Gastroesophageal sphincter (tissue), 4 donors: Measurements from ENCODE around the gene TRIP11. TPM values are rescaled to one million over a fixed set of nuclear protein-coding genes. Genes with fewer than 3 reads are reported as not detected.

Experiments used
- ATAC-seq: fragments of 150-250 bp; one replicate; pipeline ENCODE4 v1.9.1; 2016; ENCODE audit warnings: mild to moderate bottlenecking, moderate library complexity
- H3K27ac ChIP-seq, 4 donors: fragments of 200-600 bp; sonication (generic) in 3 of 4; 1 replicate in 3 of 4; 2 replicates in 1 of 4; pipeline ENCODE4 v1.5.1; 2016 to 2019
- H3K27me3 ChIP-seq: fragments of 200-600 bp; sonication (generic); one replicate; pipeline ENCODE4 v1.5.1; 2019
- H3K36me3 ChIP-seq, 2 donors: fragments of 200-600 bp; sonication (generic); one replicate each; pipeline ENCODE4 v1.5.1; 2019; ENCODE audit warnings: control low read depth in 1 of 2
- H3K4me1 ChIP-seq, 3 donors: fragments of 200-600 bp; sonication (generic); 1 replicate in 2 of 3; 2 replicates in 1 of 3; pipeline ENCODE4 v1.5.1; 2016 to 2019; ENCODE audit warnings: control low read depth in 2 of 3
- H3K4me3 ChIP-seq, 2 donors: fragments of 200-600 bp; sonication (generic); one replicate each; pipeline ENCODE4 v1.5.1; 2019; ENCODE audit warnings: mild to moderate bottlenecking in 1 of 2, moderate library complexity in 1 of 2
- H3K9me3 ChIP-seq, 3 donors: fragments of 200-600 bp; sonication (generic); one replicate each; pipeline ENCODE4 v1.5.1; 2017 to 2019; ENCODE audit warnings: control low read depth in 2 of 3
- CTCF ChIP-seq, 4 experiments: fragments of 200-600 bp in 2 of 4; fragments of 450-650 bp in 2 of 4; sonication (generic) in 1 of 4; IDR thresholded peaks; one replicate each; pipeline ENCODE4 v1.5.1; 2017 to 2019; ENCODE audit warnings: antibody characterized with exemption in 4 of 4, mild to moderate bottlenecking in 2 of 4, moderate library complexity in 2 of 4
- EP300 ChIP-seq: sonication (generic); formaldehyde crosslinking; IDR thresholded peaks from one replicate; pipeline ENCODE4 v1.6.1; 2017; ENCODE audit warnings: antibody characterized with exemption, mild to moderate bottlenecking
- POLR2A ChIP-seq, 2 donors: fragments of 450-650 bp; IDR thresholded peaks; one replicate each; pipeline ENCODE4 v1.6.1; 2017; ENCODE audit warnings: antibody characterized with exemption in 2 of 2, mild to moderate bottlenecking in 2 of 2, moderate library complexity in 1 of 2
- POLR2AphosphoS5 ChIP-seq: sonication (generic); formaldehyde crosslinking; IDR thresholded peaks from one replicate; pipeline ENCODE4 v1.6.1; 2017; ENCODE audit warnings: antibody characterized with exemption
- WGBS, 2 donors: methylation state at CpG; one replicate each; pipeline ENCODE4 v1.1.5; 2018; ENCODE audit warnings: low coverage in 1 of 2; 5-methylcytosine and 5-hydroxymethylcytosine counted together
- total RNA-seq, 4 donors: library from RNA; depleted of rRNA; stranded (reverse); fragments of >200 nt; gene quantifications; one replicate each; pipeline ENCODE4 v1.1.0, GENCODE V29; 2016

The TRIP11 gene
- total RNA-seq, 4 donors from 2014 or later: 39.3 to 51.6 (median 41.8) TPM

- WGBS, 2 donors: 58 to 86% methylated on average over 1 to 3 of the region's 3 CpGs
- no peak for ATAC-seq
- no peak for TF ChIP-seq POLR2AphosphoS5
- TF ChIP-seq EP300: no peak
- TF ChIP-seq CTCF (IDR thresholded peaks at IDR 0.05): no peak
- TF ChIP-seq POLR2A (IDR thresholded peaks at IDR 0.05): no peak
- H3K27ac ChIP-seq: no peak overlapping the region
- no peaks in the 10 kb centered on the region for H3K27me3 ChIP-seq
- H3K4me3 ChIP-seq: no peak overlapping the region
- peaks cover 0 to 3% of the 10 kb centered on the region in 2 donors for H3K36me3 ChIP-seq
- peaks cover 0 to 23% (median 8%) of the 10 kb centered on the region in 3 donors for H3K4me1 ChIP-seq
- H3K9me3 ChIP-seq: no peaks in the 10 kb centered on the region
These were observed 112.7 kb downstream of the TRIP11 start for GRCh38 chr14:91927191-91927590.

GRCh38 chr14:91926131-91926890 is 113.5 kb downstream of the TRIP11 start:
- ATAC-seq: no peak
- 82% methylated on average over 9 of the region's 17 CpGs; no CpG with 5 or more reads in 1 of the 2 donors for WGBS, 2 donors
- Histone ChIP-seq H3K27ac (peak overlapping the region in 1 of 4 donors; percentile 43), H3K9me3 (no peaks in the 10 kb centered on the region), H3K4me3 (no peak overlapping the region), H3K27me3 (no peaks in the 10 kb centered on the region), H3K36me3 (no peaks in the 10 kb centered on the region), H3K4me1 (peaks cover 0 to 25% (median 8%) of the 10 kb centered on the region in 3 donors)
- no peak for TF ChIP-seq POLR2AphosphoS5
- no peak for TF ChIP-seq POLR2A (IDR thresholded peaks at IDR 0.05)
- no peak for TF ChIP-seq CTCF (IDR thresholded peaks at IDR 0.05)
- TF ChIP-seq EP300: no peak

GRCh38 chr14:91925727-91926121 is 114.1 kb downstream of the TRIP11 start:
- peak overlapping the region in 1 of 4 donors; percentile 43 for H3K27ac ChIP-seq
- WGBS, 2 donors: 86% methylated on average over 8 of the region's 10 CpGs; no CpG with 5 or more reads in 1 of the 2 donors
- no peak overlapping the region for H3K4me3 ChIP-seq
- H3K27me3 ChIP-seq: no peaks in the 10 kb centered on the region
- no peak for ATAC-seq
- H3K4me1 ChIP-seq: peaks cover 0 to 31% (median 8%) of the 10 kb centered on the region in 3 donors
- no peaks in the 10 kb centered on the region for H3K36me3 ChIP-seq
- TF ChIP-seq POLR2A (IDR thresholded peaks at IDR 0.05): no peak
- no peaks in the 10 kb centered on the region for H3K9me3 ChIP-seq

- H3K27ac ChIP-seq: peak overlapping the region in 1 of 4 donors; percentile 43
- no peak overlapping the region for H3K4me3 ChIP-seq
- no peaks in the 10 kb centered on the region for H3K27me3 ChIP-seq
- H3K4me1 ChIP-seq: peaks cover 0 to 33% (median 8%) of the 10 kb centered on the region in 3 donors
- WGBS, 2 donors: 57% methylated on average over 7 of the region's 13 CpGs; no CpG with 5 or more reads in 1 of the 2 donors
- no peak for TF ChIP-seq CTCF (IDR thresholded peaks at IDR 0.05)
- no peak for TF ChIP-seq POLR2AphosphoS5
- no peak for TF ChIP-seq EP300
- no peak for TF ChIP-seq POLR2A (IDR thresholded peaks at IDR 0.05)
- H3K9me3 ChIP-seq: no peaks in the 10 kb centered on the region
- peak; percentile 32 for ATAC-seq
- no peaks in the 10 kb centered on the region for H3K36me3 ChIP-seq
These were observed 114.7 kb downstream of the TRIP11 start for GRCh38 chr14:91925001-91925726.

- Histone ChIP-seq H3K4me3 (no peak overlapping the region), H3K27me3 (no peaks in the 10 kb centered on the region), H3K9me3 (no peaks in the 10 kb centered on the region), H3K27ac (no peak overlapping the region), H3K36me3 (no peaks in the 10 kb centered on the region), H3K4me1 (peaks cover 0 to 35% (median 10%) of the 10 kb centered on the region in 3 donors)
- ATAC-seq: no peak
- TF ChIP-seq POLR2A (IDR thresholded peaks at IDR 0.05): no peak
- 65 to 100% methylated on average over 1 to 3 of the region's 3 CpGs for WGBS, 2 donors
These were observed 119.3 kb downstream of the TRIP11 start for GRCh38 chr14:91920526-91920925.
